Lower leg skin (tissue), 3 donors: ENCODE measurements around the gene MCCD1.

Experiments
- POLR2A ChIP-seq, 2 donors: fragments of 450-650 bp; IDR thresholded peaks; one replicate each; pipeline ENCODE4 v1.6.1; 2016 to 2017; ENCODE audit warnings: antibody characterized with exemption in 2 of 2, mild to moderate bottlenecking in 1 of 2, moderate library complexity in 1 of 2
- TF ChIP-seq, protein P1 (sequence below), 3 donors: fragments of 450-650 bp; IDR thresholded peaks; one replicate each; pipeline ENCODE4 v1.5.1; 2016; ENCODE audit warnings: antibody characterized with exemption in 3 of 3, mild to moderate bottlenecking in 3 of 3, moderate library complexity in 2 of 3

DNA sequence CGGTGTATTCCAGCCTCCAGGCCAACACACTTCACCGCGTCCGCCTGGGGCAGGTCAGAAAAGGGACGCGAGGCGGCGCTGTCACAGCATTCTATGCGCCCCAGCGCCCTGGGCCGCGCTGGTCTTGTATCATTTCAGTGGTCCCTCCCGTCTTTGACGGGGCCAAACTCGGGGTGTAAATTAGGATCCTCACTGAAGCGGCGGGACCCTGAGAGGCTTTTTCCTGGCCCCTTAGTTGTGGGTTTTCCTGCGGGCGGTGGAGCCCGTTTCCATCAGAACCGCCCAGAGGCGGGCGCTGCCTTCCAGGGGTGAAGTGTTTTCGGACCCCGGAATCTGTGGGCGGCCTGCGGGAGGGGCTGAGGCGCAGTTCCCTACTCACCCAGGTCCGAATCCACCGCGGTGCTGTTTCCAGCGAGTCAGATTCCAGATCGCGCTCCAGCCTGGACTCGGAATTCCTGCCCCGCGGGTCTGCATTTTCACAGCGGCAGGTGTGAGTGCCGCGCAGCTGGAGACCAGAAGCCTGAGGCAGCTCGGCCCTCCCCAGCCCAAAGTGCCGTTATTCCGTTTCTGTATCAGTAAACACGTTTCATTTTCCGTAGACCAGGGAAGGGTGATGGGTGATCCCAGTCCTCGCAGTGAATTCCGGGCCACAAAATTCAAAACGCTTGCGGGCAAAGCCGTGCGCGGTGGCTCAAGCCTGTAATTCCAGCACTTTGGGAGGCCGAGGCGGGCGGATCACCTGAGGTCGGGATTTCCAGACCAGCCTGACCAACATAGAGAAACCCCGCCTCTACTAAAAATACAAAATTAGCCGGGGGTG is 34.7 kb upstream of the MCCD1 start:
- no peak for TF ChIP-seq POLR2A (IDR thresholded peaks at IDR 0.05)
- TF ChIP-seq, protein P1, sequence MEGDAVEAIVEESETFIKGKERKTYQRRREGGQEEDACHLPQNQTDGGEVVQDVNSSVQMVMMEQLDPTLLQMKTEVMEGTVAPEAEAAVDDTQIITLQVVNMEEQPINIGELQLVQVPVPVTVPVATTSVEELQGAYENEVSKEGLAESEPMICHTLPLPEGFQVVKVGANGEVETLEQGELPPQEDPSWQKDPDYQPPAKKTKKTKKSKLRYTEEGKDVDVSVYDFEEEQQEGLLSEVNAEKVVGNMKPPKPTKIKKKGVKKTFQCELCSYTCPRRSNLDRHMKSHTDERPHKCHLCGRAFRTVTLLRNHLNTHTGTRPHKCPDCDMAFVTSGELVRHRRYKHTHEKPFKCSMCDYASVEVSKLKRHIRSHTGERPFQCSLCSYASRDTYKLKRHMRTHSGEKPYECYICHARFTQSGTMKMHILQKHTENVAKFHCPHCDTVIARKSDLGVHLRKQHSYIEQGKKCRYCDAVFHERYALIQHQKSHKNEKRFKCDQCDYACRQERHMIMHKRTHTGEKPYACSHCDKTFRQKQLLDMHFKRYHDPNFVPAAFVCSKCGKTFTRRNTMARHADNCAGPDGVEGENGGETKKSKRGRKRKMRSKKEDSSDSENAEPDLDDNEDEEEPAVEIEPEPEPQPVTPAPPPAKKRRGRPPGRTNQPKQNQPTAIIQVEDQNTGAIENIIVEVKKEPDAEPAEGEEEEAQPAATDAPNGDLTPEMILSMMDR (IDR thresholded peaks at IDR 0.05) = peak in 1 of 3 donors; percentile 85
